ENCODE results near the gene FUOM. TPM values are rescaled to one million over a fixed set of nuclear protein-coding genes. Genes with fewer than 3 reads are reported as not detected.
"Not testable (repeated sequence)": the region's sequence is repeated elsewhere in the genome, so short reads cannot be mapped to it uniquely, and the experiment has no call there.

The FUOM gene
- total RNA-seq, 2 experiments from 2014 or later = 12.4 to 13.4 TPM

DNA sequence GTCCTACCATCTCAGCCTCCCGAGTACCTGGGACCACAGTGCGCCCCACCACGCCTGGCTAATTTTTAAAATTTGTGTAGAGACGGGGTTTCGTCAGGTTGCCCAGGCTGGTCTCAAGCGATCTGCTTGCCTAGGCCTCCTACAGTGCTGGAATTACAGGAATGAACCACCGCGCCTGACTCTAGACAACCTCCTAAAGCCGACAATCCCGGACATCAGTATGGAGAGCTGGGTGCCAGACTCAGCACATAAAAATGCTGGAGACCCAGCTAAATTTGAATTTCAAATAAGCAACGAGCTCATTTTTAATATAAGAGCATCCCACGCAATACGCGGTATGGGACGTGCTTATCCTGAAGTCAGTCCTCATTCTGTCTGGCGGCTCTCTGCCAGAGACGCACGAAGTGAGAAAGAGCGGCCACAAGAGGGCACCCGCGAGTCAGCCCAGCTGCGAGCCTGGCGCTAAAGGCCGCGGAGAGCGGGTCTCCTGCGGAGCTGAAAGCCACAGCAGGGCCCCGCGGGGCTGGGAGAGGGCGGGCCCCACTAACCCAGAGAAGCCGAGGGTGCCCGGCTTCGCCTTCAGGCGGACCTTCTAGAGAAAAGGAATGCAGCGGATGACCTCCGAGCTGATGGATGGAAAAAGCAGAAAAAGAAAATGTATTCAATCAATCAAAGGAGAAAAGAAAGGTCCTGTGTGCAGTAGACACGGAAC, 28.2 kb downstream of the FUOM start:
- H3K27me3 Mint-ChIP-seq (ENCODE audit: low read depth) = peaks cover 61% of the 10 kb centered on the region
- H3K36me3 Mint-ChIP-seq (ENCODE audit: low read depth) = no peaks in the 10 kb centered on the region
- POLR2A ChIA-PET = interaction anchor here (0.8 to 1.3 kb wide), 2 partner anchors 55 to 60 kb away, joined by 3 read pairs; no protein-coding TSS in a partner anchor
- H3K4me1 Mint-ChIP-seq (ENCODE audit: low read depth) = peaks cover 14% of the 10 kb centered on the region
- no peaks in the 10 kb centered on the region for H3K9me3 Mint-ChIP-seq (ENCODE audit: insufficient read depth)
- no peak overlapping the region for H3K27ac Mint-ChIP-seq
- peak; percentile 89 for ATAC-seq
- peak; percentile 88 for DNase-seq
- H3K4me3 Mint-ChIP-seq = peak overlapping the region; percentile 36
- CTCF ChIA-PET = interaction anchor here (0.7 to 2.2 kb wide), 34 partner anchors 9 to 269 kb away, joined by 3 to 14 read pairs (median 4); partner anchors contain the start of genes ADAM8, ECHS1, FUOM and PRAP1

DNA sequence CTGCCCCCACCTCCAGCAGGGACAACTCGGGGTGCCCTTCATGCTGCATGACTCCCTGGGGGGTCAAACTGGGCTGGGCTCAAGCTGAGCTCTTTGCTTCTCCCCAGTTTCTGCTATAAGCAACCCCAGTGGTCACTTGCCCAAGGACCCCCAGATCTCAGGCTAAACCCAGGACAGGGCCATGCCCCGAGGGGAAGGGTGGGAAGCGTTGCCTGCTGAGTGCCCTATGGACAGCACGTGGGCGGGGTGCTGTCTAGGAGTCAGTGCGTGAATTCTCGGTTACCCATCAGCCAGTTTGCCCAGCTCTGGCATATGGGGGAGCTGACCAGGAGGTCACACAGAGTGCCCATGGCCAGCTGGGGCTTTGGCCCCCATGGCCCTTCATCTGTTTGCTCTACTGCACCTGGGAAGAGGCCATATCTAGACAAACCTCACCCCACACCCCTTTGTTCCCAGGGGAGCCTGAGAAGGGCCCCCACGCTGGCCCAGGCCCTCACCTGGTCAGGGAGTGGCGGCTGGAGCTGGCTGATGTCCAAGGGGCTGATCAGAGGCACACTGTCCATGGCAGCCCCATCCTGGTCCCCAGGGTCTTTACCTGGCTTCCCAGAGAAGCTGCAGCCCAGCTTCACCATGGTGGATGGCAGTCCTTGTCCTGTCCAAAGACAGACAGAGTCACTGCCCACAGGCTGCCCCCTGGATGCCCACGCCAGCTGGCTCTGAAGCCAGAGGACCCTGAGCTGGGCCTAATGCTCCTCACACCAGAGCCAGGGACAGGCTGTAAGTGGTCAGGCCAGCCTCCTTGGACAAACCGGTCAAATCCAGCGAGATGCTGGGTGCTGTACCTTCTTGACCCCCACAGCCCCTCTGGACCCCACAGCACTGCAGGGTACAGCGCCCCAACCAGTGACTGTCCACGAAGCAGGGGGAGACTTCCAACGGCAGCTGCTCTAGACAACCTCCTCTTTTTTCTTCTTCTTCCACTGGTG, 29.2 kb downstream of the FUOM start:
- H3K27ac Mint-ChIP-seq = no peak overlapping the region
- H3K9me3 Mint-ChIP-seq (ENCODE audit: insufficient read depth) = no peaks in the 10 kb centered on the region
- ChIA-PET POLR2A (interaction anchor here (1.3 kb wide), 1 partner anchor 61 kb away, joined by 3 read pairs; no protein-coding TSS in a partner anchor), CTCF (interaction anchor here (0.7 to 2.2 kb wide), 29 partner anchors 8 to 270 kb away, joined by 3 to 14 read pairs (median 4); partner anchors contain the start of genes ADAM8, ECHS1 and PRAP1)
- peaks cover 58% of the 10 kb centered on the region for H3K27me3 Mint-ChIP-seq (ENCODE audit: low read depth)
- no peak overlapping the region for H3K4me3 Mint-ChIP-seq
- H3K36me3 Mint-ChIP-seq (ENCODE audit: low read depth) = no peaks in the 10 kb centered on the region
- ATAC-seq (no peak), DNase-seq (no peak)
- H3K4me1 Mint-ChIP-seq (ENCODE audit: low read depth) = peaks cover 13% of the 10 kb centered on the region

DNA sequence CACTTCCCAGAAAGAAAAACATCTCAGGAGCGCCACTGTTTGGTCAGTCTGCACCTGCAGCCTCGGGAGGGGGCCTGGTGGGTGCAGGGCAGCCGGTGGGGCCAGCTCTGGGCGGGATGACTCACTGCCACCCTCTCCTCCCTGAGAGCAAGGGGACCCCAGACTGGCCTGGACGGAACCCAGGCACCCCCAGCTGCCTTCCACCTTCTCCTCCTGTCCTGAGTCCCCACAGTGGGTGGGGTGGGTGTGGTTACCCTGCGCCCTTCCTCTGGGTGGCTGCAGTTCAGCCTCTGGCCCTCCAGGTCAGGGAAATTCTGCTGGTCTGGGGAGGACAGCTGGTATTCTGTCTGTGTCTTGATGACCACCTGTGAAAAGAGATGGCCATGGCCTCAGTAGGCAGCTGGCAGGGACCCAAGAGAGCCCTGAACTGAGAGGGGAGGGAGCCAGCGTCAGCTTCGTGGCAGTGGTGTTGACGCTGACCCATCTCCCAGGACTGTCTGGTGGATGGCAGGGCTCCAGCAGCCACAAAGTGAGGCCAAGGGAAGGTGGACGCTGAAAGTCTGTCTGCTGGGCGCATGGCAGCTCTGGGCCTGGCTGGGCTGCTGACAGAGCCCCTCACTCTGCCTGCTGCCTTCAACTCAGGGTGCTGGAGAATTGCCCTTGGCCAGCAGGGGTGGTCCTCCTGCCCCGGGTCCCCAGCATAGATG, 30.0 kb downstream of the FUOM start:
- ATAC-seq (no peak), DNase-seq (no peak)
- Mint-ChIP-seq H3K4me1 (ENCODE audit: low read depth) (peaks cover 13% of the 10 kb centered on the region), H3K4me3 (no peak overlapping the region), H3K27me3 (ENCODE audit: low read depth) (peaks cover 51% of the 10 kb centered on the region), H3K27ac (no peak overlapping the region), H3K36me3 (ENCODE audit: low read depth) (no peaks in the 10 kb centered on the region), H3K9me3 (ENCODE audit: insufficient read depth) (no peaks in the 10 kb centered on the region)
- ChIA-PET CTCF (interaction anchor here (0.9 kb wide), 1 partner anchor 111 kb away, joined by 3 read pairs; no protein-coding TSS in a partner anchor), POLR2A (no interaction called here)

- ChIA-PET CTCF (interaction anchor here (0.9 kb wide), 1 partner anchor 112 kb away, joined by 3 read pairs; no protein-coding TSS in a partner anchor), POLR2A (no interaction called here)
- H3K27me3 Mint-ChIP-seq (ENCODE audit: low read depth) = peaks cover 45% of the 10 kb centered on the region
- no peak overlapping the region for H3K4me3 Mint-ChIP-seq
- peaks cover 13% of the 10 kb centered on the region for H3K4me1 Mint-ChIP-seq (ENCODE audit: low read depth)
- no peaks in the 10 kb centered on the region for H3K36me3 Mint-ChIP-seq (ENCODE audit: low read depth)
- no peaks in the 10 kb centered on the region for H3K9me3 Mint-ChIP-seq (ENCODE audit: insufficient read depth)
- ATAC-seq = no peak
- DNase-seq = no peak
- H3K27ac Mint-ChIP-seq = no peak overlapping the region
These were observed 30.8 kb downstream of the FUOM start for GRCh38 chr10:133326745-133327650.

GRCh38 chr10:133326223-133326551, 31.6 kb downstream of the FUOM start:
- Mint-ChIP-seq H3K27ac (no peak overlapping the region), H3K27me3 (ENCODE audit: low read depth) (peaks cover 38% of the 10 kb centered on the region), H3K4me1 (ENCODE audit: low read depth) (peaks cover 13% of the 10 kb centered on the region), H3K9me3 (ENCODE audit: insufficient read depth) (no peaks in the 10 kb centered on the region), H3K4me3 (no peak overlapping the region), H3K36me3 (ENCODE audit: low read depth) (no peaks in the 10 kb centered on the region)
- DNase-seq (no peak), ATAC-seq (no peak)
- ChIA-PET POLR2A (no interaction called here), CTCF (no interaction called here)

DNA sequence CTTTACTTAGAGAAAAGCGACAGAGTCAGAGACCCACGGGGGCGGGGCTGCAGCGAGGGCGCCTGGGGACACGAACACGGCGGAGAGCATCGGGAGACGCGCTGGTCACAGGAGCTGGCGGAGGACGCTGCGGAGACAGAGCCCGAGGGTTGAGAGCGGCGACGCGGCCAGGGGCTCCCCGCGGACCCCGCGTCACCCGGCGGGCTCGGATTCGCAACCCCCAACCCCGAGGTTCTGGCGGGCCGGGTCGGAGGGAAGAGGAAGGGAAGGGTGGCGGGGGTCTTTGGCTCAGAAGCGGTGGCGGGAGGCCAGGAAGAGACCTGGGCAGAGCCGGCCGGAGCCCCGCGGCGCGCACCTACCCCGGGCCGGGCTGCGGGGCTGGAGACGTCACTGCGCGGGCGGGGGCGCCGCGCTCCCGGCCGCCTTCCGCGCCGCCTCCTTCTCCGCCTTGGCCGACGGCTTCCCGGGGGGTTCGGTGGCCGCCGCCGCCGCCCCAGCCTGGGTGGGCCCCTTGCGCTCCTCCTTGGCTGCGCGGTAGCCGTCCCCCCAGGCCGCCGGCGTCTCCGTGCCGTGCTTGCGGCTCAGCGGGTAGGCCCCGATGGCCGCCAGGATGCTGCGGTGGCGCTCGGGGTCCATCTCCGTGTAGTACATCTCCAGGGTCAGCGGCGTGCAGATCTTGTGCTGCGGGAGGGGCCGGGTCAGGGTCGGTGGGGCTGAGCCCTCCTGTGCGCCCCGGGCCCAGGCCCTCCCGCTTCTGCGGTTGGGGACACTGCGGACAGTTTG, 32.2 kb downstream of the FUOM start:
- ChIA-PET POLR2A (no interaction called here), CTCF (no interaction called here)
- H3K4me1 Mint-ChIP-seq (ENCODE audit: low read depth) = peaks cover 10% of the 10 kb centered on the region
- H3K4me3 Mint-ChIP-seq = no peak overlapping the region
- H3K9me3 Mint-ChIP-seq (ENCODE audit: insufficient read depth) = no peaks in the 10 kb centered on the region
- no peak for DNase-seq
- H3K27ac Mint-ChIP-seq = no peak overlapping the region
- H3K36me3 Mint-ChIP-seq (ENCODE audit: low read depth) = no peaks in the 10 kb centered on the region
- no peak for ATAC-seq
- peaks cover 33% of the 10 kb centered on the region for H3K27me3 Mint-ChIP-seq (ENCODE audit: low read depth)

- Mint-ChIP-seq H3K27ac (no peak overlapping the region), H3K4me1 (ENCODE audit: low read depth) (peaks cover 7% of the 10 kb centered on the region), H3K4me3 (no peak overlapping the region), H3K27me3 (ENCODE audit: low read depth) (peaks cover 35% of the 10 kb centered on the region), H3K36me3 (ENCODE audit: low read depth) (no peaks in the 10 kb centered on the region), H3K9me3 (ENCODE audit: insufficient read depth) (no peaks in the 10 kb centered on the region)
- no peak for ATAC-seq
- no peak for DNase-seq
- ChIA-PET CTCF (no interaction called here), POLR2A (no interaction called here)
These were observed 33.0 kb downstream of the FUOM start for GRCh38 chr10:133324857-133325260.

GRCh38 chr10:133324198-133324792, 33.5 kb downstream of the FUOM start:
- Mint-ChIP-seq H3K27me3 (ENCODE audit: low read depth) (peaks cover 35% of the 10 kb centered on the region), H3K36me3 (ENCODE audit: low read depth) (no peaks in the 10 kb centered on the region), H3K4me1 (ENCODE audit: low read depth) (peaks cover 6% of the 10 kb centered on the region), H3K4me3 (no peak overlapping the region), H3K27ac (no peak overlapping the region), H3K9me3 (ENCODE audit: insufficient read depth) (no peaks in the 10 kb centered on the region)
- DNase-seq (peak; percentile 71), ATAC-seq (peak; percentile 72)
- ChIA-PET POLR2A (no interaction called here), CTCF (no interaction called here)

DNA sequence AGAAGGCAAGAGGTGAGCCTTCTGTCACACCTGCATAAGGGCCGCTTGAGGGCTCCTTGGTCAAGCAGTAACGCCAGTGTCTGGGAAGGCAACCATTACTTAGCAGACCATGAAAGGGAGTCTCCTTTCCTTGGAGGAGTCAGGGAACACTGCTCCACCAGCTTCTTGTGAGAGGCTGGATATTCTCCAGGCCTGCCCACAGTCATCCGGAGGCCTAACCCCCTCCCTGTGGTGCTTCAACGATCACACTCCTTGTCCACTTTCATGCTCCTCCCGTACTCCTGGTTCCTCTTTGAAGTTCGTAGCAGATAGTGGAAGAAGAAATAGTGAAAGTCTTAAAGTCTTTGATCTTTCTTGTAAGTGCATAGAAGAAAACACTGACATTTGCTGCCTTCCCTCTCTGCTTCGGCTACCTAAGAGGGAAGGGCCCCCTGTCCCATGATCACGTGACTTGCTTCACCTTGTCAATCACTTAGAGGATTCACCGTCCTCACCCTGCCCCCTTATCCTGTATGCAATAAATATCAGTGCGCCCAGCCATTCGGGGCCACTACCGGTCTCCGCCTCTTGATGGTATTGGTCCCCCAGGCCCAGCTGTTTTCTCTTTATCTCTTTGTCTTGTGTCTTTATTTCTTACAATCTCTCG, 35.6 kb downstream of the FUOM start:
- DNase-seq; POLR2A ChIA-PET; H3K27ac Mint-ChIP-seq; ATAC-seq; H3K4me1 Mint-ChIP-seq (ENCODE audit: low read depth); H3K36me3 Mint-ChIP-seq (ENCODE audit: low read depth); H3K4me3 Mint-ChIP-seq; H3K9me3 Mint-ChIP-seq (ENCODE audit: insufficient read depth): not testable (repeated sequence)
- CTCF ChIA-PET = interaction anchor here (0.8 kb wide), 1 partner anchor 14 kb away, joined by 3 read pairs; no protein-coding TSS in a partner anchor
- peaks cover 28% of the 10 kb centered on the region for H3K27me3 Mint-ChIP-seq (ENCODE audit: low read depth)
